Measurements from ENCODE around the gene SPINT3. TPM values are rescaled to one million over a fixed set of nuclear protein-coding genes. Genes with fewer than 3 reads are reported as not detected.

The SPINT3 gene
- total RNA-seq, 4 donors from 2014 or later: not detected

- intact Hi-C loops (cut with DNase I; ENCODE audit: low total_unique reads): no loop called here
- 70 to 83% methylated on average over 7 of the region's 7 CpGs for WGBS, 2 donors
- no peak overlapping the region for H3K4me3 ChIP-seq (ENCODE audit: low read depth, poor library complexity, severe bottlenecking)
- DNase-seq (ENCODE audit: low spot score in 2 of 2): no peak
- no peak for TF ChIP-seq CTCF (IDR thresholded peaks at IDR 0.05)
- no peak for TF ChIP-seq POLR2A (IDR thresholded peaks at IDR 0.05)
Measured at GRCh38 chr20:45508068-45508886, 7.1 kb downstream of the SPINT3 start.

- WGBS, 2 donors: 77 to 82% methylated on average over 5 of the region's 5 CpGs
- intact Hi-C loops (cut with DNase I; ENCODE audit: low total_unique reads): no loop called here
- no peak for DNase-seq (ENCODE audit: low spot score in 2 of 2)
- no peak for TF ChIP-seq POLR2A (IDR thresholded peaks at IDR 0.05)
- no peak overlapping the region for H3K4me3 ChIP-seq (ENCODE audit: low read depth, poor library complexity, severe bottlenecking)
Measured at GRCh38 chr20:45507011-45507820, 8.2 kb downstream of the SPINT3 start.

- TF ChIP-seq POLR2A (IDR thresholded peaks at IDR 0.05) (no peak), CTCF (IDR thresholded peaks at IDR 0.05) (no peak)
- 79 to 89% methylated on average over 2 of the region's 2 CpGs for WGBS, 2 donors
- no peak for DNase-seq (ENCODE audit: low spot score in 2 of 2)
- intact Hi-C loops (cut with DNase I; ENCODE audit: low total_unique reads): no loop called here
- H3K4me3 ChIP-seq (ENCODE audit: low read depth, poor library complexity, severe bottlenecking): no peak overlapping the region
Measured at GRCh38 chr20:45506398-45506797, 9.0 kb downstream of the SPINT3 start.

- WGBS, 2 donors: 36 to 43% methylated on average over 2 of the region's 2 CpGs
- TF ChIP-seq POLR2A (IDR thresholded peaks at IDR 0.05): no peak
- TF ChIP-seq CTCF (IDR thresholded peaks at IDR 0.05): no peak
- intact Hi-C loops (cut with DNase I; ENCODE audit: low total_unique reads): no loop called here
Measured at GRCh38 chr20:45503403-45503802, 12.0 kb downstream of the SPINT3 start.

GRCh38 chr20:45502561-45502960 is 12.9 kb downstream of the SPINT3 start:
- DNase-seq (ENCODE audit: low spot score in 2 of 2): no peak
- intact Hi-C loops (cut with DNase I; ENCODE audit: low total_unique reads): no loop called here
- no peak overlapping the region for H3K4me3 ChIP-seq (ENCODE audit: low read depth, poor library complexity, severe bottlenecking)
- 44 to 54% methylated on average over 1 of the region's 1 CpG for WGBS, 2 donors
- TF ChIP-seq CTCF (IDR thresholded peaks at IDR 0.05) (no peak), POLR2A (IDR thresholded peaks at IDR 0.05) (no peak)

More at GRCh38 chr20:45503403-45503802, 12.0 kb downstream of the SPINT3 start:
- DNase-seq (ENCODE audit: low spot score in 2 of 2): no peak
- no peak overlapping the region for H3K4me3 ChIP-seq (ENCODE audit: low read depth, poor library complexity, severe bottlenecking)

GRCh38 chr20:45501600-45501999 is 13.8 kb downstream of the SPINT3 start:
- TF ChIP-seq CTCF (IDR thresholded peaks at IDR 0.05) (no peak), POLR2A (IDR thresholded peaks at IDR 0.05) (no peak)
- intact Hi-C loops (cut with DNase I; ENCODE audit: low total_unique reads): no loop called here
- WGBS, 2 donors: 74% methylated on average over 1 of the region's 1 CpG
- DNase-seq (ENCODE audit: low spot score in 2 of 2): no peak
- no peak overlapping the region for H3K4me3 ChIP-seq (ENCODE audit: low read depth, poor library complexity, severe bottlenecking)

Data from lower leg skin (tissue), 4 donors.